Tibial nerve (tissue), 4 donors: ENCODE data around the gene JMJD7. TPM values are rescaled to one million over a fixed set of nuclear protein-coding genes. Genes with fewer than 3 reads are reported as not detected.

Experiments
- DNase-seq, 2 donors: peaks; one replicate each; pipeline ENCODE4 v3.0.0-alpha.2; 2019; ENCODE audit warnings: low spot score in 2 of 2
- H3K27ac ChIP-seq, 4 donors: fragments of 200-600 bp; sonication (generic) in 3 of 4; one replicate each; pipeline ENCODE4 v1.5.1; 2017 to 2019; ENCODE audit warnings: mild to moderate bottlenecking in 1 of 4
- H3K27me3 ChIP-seq, 2 donors: fragments of 200-600 bp; sonication (generic) in 1 of 2; one replicate each; pipeline versions ENCODE4 v1.5.1 to v1.6.0; 2017 to 2019
- H3K36me3 ChIP-seq, 3 donors: fragments of 200-600 bp; sonication (generic); one replicate each; pipeline ENCODE4 v1.5.1; 2018 to 2019
- H3K4me1 ChIP-seq, 4 donors: fragments of 200-600 bp; sonication (generic) in 3 of 4; one replicate each; pipeline ENCODE4 v1.5.1; 2017 to 2019
- H3K4me3 ChIP-seq, 4 donors: fragments of 200-600 bp; sonication (generic) in 3 of 4; one replicate each; pipeline ENCODE4 v1.5.1; 2017 to 2019; ENCODE audit warnings: mild to moderate bottlenecking in 1 of 4, moderate library complexity in 1 of 4
- H3K9me3 ChIP-seq, 4 donors: fragments of 200-600 bp; sonication (generic) in 3 of 4; one replicate each; pipeline ENCODE4 v1.5.1; 2017 to 2019
- EP300 ChIP-seq, 2 donors: sonication (generic); formaldehyde crosslinking; IDR thresholded peaks; one replicate each; pipeline ENCODE4 v1.6.1; 2017; ENCODE audit warnings: antibody characterized with exemption in 2 of 2, mild to moderate bottlenecking in 1 of 2
- POLR2A ChIP-seq, 2 donors: fragments of 450-650 bp; IDR thresholded peaks; one replicate each; pipeline ENCODE4 v1.6.1; 2017; ENCODE audit warnings: antibody characterized with exemption in 2 of 2, mild to moderate bottlenecking in 2 of 2, moderate library complexity in 2 of 2
- WGBS, 2 donors: methylation state at CpG; one replicate each; pipeline ENCODE4 v1.1.5; 2018; 5-methylcytosine and 5-hydroxymethylcytosine counted together
- total RNA-seq, 4 donors: library from RNA; depleted of rRNA; stranded (reverse); fragments of >200 nt; gene quantifications; one replicate each; pipeline ENCODE4 v1.1.0, GENCODE V29; 2016
- TF ChIP-seq, protein P1 (sequence below), 5 experiments: fragments of 200-600 bp in 3 of 5; fragments of 450-650 bp in 2 of 5; sonication (generic) in 3 of 5; IDR thresholded peaks; one replicate each; pipeline ENCODE4 v1.5.1; 2016 to 2019; ENCODE audit warnings: antibody characterized with exemption in 5 of 5, mild to moderate bottlenecking in 3 of 5, moderate library complexity in 2 of 5

The JMJD7 gene
- total RNA-seq, 4 donors from 2014 or later, result 9.0 to 16.8 (median 12.0) TPM

DNA sequence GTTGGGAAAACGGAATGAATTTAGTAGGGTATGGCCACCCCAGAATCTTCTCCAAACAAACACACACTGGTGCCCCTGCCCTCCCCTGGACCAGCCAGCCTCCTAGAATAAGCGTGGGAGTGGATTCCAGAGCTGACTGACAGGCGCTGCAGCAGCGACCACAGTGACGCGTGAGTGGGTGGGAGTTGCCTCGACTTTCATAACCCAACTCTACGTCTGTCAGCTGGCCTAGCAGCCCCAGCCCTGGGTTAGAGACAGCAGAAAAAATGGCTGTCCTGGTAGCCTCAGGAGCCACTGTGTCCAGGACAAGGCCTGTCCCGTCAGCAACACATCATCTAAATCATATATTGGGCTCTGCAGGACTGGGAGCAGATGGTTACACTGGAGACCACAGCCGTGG is 20.7 kb downstream of the JMJD7 start:
- no peak for DNase-seq

DNA sequence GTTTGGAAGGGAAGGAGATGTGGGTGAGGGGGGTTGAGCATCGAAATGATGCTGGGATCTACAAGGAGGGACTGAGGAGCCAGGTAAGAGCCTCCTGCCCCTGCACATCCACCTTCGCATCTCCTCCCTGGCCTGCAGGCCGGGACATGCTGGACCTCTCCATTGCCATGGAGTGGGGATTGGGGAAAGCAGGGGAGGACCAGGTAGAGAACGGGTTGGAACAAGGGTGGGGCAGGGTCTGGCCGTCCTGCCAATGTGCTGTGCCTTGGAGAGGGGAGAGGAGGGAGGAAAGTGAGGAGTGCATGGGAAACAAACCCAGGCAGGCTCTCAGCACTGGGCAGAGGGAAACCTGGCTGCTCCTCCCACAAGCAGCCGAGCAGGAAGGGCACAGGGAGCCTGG is 21.3 kb downstream of the JMJD7 start:
- Histone ChIP-seq H3K36me3 (peaks cover 0 to 50% (median 4%) of the 10 kb centered on the region in 3 donors), H3K4me1 (peaks cover 0 to 5% (median 0%) of the 10 kb centered on the region in 4 donors), H3K9me3 (no peaks in the 10 kb centered on the region), H3K27ac (peak overlapping the region in 3 of 4 donors; percentile 61 to 82 (median 67)), H3K27me3 (peaks cover 0 to 13% of the 10 kb centered on the region in 2 donors), H3K4me3 (no peak overlapping the region)
- DNase-seq, result no peak
- WGBS, 2 donors, result 76 to 80% methylated on average over 6 of the region's 6 CpGs
- TF ChIP-seq POLR2A (IDR thresholded peaks at IDR 0.05) (no peak), EP300 (IDR thresholded peaks at IDR 0.05) (no peak)
- TF ChIP-seq, protein P1, sequence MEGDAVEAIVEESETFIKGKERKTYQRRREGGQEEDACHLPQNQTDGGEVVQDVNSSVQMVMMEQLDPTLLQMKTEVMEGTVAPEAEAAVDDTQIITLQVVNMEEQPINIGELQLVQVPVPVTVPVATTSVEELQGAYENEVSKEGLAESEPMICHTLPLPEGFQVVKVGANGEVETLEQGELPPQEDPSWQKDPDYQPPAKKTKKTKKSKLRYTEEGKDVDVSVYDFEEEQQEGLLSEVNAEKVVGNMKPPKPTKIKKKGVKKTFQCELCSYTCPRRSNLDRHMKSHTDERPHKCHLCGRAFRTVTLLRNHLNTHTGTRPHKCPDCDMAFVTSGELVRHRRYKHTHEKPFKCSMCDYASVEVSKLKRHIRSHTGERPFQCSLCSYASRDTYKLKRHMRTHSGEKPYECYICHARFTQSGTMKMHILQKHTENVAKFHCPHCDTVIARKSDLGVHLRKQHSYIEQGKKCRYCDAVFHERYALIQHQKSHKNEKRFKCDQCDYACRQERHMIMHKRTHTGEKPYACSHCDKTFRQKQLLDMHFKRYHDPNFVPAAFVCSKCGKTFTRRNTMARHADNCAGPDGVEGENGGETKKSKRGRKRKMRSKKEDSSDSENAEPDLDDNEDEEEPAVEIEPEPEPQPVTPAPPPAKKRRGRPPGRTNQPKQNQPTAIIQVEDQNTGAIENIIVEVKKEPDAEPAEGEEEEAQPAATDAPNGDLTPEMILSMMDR (IDR thresholded peaks at IDR 0.05), result no peak

More for the DNA sequence above, 20.7 kb downstream of the JMJD7 start:
- Histone ChIP-seq H3K9me3 (no peaks in the 10 kb centered on the region), H3K4me1 (peaks cover 0 to 5% (median 0%) of the 10 kb centered on the region in 4 donors), H3K36me3 (peaks cover 0 to 56% (median 4%) of the 10 kb centered on the region in 3 donors), H3K4me3 (no peak overlapping the region), H3K27ac (peak overlapping the region in 3 of 4 donors; percentile 61 to 82 (median 67)), H3K27me3 (peaks cover 0 to 10% of the 10 kb centered on the region in 2 donors)
- TF ChIP-seq EP300 (IDR thresholded peaks at IDR 0.05) (peak in 1 of 2 donors; percentile 36), POLR2A (IDR thresholded peaks at IDR 0.05) (no peak)
- 53 to 60% methylated on average over 5 to 10 of the region's 10 CpGs for WGBS, 2 donors

DNA sequence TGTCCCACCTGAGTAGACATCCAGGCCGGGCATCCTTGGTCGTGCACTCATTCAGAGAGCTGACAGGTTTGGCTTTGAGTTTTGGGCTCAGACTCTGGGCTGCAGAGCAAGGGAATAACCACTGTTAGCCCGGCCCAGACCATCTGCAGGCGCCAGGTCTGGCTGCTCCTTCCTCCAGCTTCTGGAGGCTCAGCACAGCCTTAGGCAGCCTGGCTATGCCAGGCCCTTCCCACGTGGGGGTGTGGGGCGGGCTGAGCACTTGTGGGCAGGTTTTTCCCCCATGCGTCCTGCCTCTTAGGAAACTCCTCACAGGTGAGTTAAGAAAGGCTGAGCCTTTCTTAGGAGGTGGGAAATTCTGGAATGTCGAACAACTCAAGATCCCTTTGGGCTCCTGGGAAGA is 22.0 kb downstream of the JMJD7 start:
- 52 to 65% methylated on average over 5 to 7 of the region's 8 CpGs for WGBS, 2 donors
- Histone ChIP-seq H3K27ac (peak overlapping the region in 2 of 4 donors; percentile 52 to 82), H3K36me3 (peaks cover 0 to 44% (median 4%) of the 10 kb centered on the region in 3 donors), H3K27me3 (peaks cover 0 to 20% of the 10 kb centered on the region in 2 donors), H3K9me3 (no peaks in the 10 kb centered on the region), H3K4me3 (no peak overlapping the region), H3K4me1 (peaks cover 0 to 5% (median 0%) of the 10 kb centered on the region in 4 donors)
- TF ChIP-seq EP300 (IDR thresholded peaks at IDR 0.05) (no peak), POLR2A (IDR thresholded peaks at IDR 0.05) (no peak)
- TF ChIP-seq, protein P1 (IDR thresholded peaks at IDR 0.05), result no peak
- DNase-seq, result no peak

DNA sequence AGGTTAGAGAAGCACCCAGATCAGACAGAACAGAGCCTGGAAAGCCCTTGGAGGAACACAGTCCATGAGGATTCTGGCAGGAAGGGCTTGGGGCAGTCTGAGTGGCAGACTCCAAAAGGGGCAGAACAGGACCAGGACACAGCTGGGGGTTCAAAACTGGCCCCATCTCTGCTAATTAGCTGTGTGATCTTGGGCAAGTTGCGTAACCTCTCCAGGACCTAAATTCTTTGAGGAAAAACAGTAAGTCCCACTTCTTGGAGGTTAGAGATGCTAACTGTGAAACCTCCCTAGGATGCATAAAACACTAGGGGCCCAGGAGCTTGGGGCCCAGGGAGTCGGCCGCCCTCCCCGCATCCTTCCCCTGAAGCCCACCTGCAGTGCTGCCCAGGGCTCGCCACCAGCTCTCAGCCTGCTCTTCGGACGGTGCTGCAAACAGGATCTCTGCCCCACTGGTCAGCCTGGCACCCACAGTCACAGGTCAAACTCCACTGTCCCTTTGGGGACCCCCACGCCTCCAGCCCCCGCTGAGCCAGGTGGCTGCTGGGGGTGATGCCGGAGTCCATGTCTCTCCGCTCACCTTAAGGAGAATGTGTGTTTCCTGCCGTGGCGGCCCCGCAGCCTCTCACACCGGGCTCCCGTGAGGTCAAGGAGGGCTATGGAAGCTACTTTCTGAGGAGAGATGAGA is 22.7 kb downstream of the JMJD7 start:
- no peak for DNase-seq
- WGBS, 2 donors, result 73 to 78% methylated on average over 15 to 16 of the region's 16 CpGs
- H3K4me3 ChIP-seq, result no peak overlapping the region

DNA sequence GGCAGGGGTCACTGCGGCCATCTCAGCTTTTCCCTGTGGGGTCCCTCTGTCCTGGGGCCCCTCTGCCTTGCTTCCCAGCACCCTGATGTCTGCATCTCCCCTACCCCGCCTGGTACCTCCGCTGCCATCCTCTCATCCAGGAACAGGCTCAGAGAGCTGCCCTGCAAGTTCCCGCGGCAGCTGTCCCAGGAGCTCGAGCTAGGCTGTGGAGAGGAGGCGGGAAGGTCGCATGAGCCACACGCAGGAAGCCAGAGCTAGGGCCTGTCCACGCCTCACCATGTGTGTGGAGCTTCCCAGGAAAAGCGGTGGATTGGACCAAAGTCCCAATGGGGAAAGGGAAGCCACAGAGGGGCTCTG is 23.3 kb downstream of the JMJD7 start:
- WGBS, 2 donors, result 33 to 49% methylated on average over 11 of the region's 11 CpGs
- peaks cover 0 to 31% (median 4%) of the 10 kb centered on the region in 3 donors for H3K36me3 ChIP-seq
- peaks cover 0 to 30% of the 10 kb centered on the region in 2 donors for H3K27me3 ChIP-seq
- H3K27ac ChIP-seq, result no peak overlapping the region
- TF ChIP-seq, protein P1 (IDR thresholded peaks at IDR 0.05), result no peak
- TF ChIP-seq POLR2A (IDR thresholded peaks at IDR 0.05), result no peak
- no peaks in the 10 kb centered on the region for H3K9me3 ChIP-seq
- no peak for DNase-seq
- H3K4me1 ChIP-seq, result peaks cover 0 to 5% (median 0%) of the 10 kb centered on the region in 4 donors
- H3K4me3 ChIP-seq, result no peak overlapping the region

More for the DNA sequence above, 22.7 kb downstream of the JMJD7 start:
- TF ChIP-seq POLR2A (IDR thresholded peaks at IDR 0.05) (no peak), EP300 (IDR thresholded peaks at IDR 0.05) (no peak)
- peaks cover 0 to 28% of the 10 kb centered on the region in 2 donors for H3K27me3 ChIP-seq
- H3K9me3 ChIP-seq, result no peaks in the 10 kb centered on the region
- H3K27ac ChIP-seq, result peak overlapping the region in 1 of 4 donors; percentile 82
- H3K36me3 ChIP-seq, result peaks cover 0 to 36% (median 4%) of the 10 kb centered on the region in 3 donors
- peaks cover 0 to 5% (median 0%) of the 10 kb centered on the region in 4 donors for H3K4me1 ChIP-seq

DNA sequence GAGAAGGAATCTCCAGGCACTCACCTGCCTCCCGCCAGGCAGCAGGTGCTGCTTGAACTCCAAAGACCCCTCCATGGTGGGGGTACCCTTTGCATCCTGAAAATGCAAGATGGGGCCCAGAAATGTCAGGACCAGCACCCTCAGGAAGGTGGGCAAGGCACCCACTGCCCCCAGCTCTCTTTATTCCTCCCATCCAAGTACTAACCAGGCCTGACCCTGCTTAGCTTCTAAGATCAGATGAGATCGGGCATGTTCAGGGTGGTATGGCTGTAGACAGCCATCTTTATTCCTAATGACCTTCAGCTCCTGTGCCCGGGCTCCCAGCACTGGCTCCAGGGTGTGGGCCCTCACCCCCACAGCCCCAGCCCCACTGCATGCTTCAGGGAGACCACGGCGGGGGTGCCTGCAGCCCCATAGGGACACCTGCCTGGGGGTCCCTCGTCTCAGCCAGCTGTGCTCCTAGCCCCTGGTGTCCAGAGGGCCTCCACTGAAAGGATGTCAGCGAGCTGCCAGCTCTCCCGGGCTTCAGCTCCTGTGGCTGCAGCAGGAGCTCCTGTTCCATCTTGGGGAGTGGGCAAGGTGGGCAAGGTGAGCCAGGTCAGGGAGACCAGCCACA is 24.0 kb downstream of the JMJD7 start:
- Histone ChIP-seq H3K4me3 (no peak overlapping the region), H3K27ac (no peak overlapping the region), H3K9me3 (no peaks in the 10 kb centered on the region), H3K36me3 (peaks cover 0 to 24% (median 2%) of the 10 kb centered on the region in 3 donors), H3K27me3 (peaks cover 0 to 37% of the 10 kb centered on the region in 2 donors), H3K4me1 (peaks cover 0 to 5% (median 0%) of the 10 kb centered on the region in 4 donors)
- 75 to 83% methylated on average over 7 to 8 of the region's 8 CpGs for WGBS, 2 donors
- TF ChIP-seq EP300 (IDR thresholded peaks at IDR 0.05), result no peak
- TF ChIP-seq, protein P1 (IDR thresholded peaks at IDR 0.05), result no peak
- no peak for TF ChIP-seq POLR2A (IDR thresholded peaks at IDR 0.05)
- no peak for DNase-seq
